KMS-11 (cell line): ENCODE measurements around the gene STBD1.

Experiments used
- H2AFZ ChIP-seq: fragments of 200-600 bp; sonication (generic); 2 replicates; pipeline ENCODE4 v1.6.1; 2016; ENCODE audit warnings: antibody characterized with exemption, mixed run types, low read depth
- H3K27ac ChIP-seq: fragments of 200-600 bp; sonication (generic); 2 replicates; pipeline ENCODE4 v1.6.1; 2016; ENCODE audit warnings: mild to moderate bottlenecking, mixed run types
- H3K27me3 ChIP-seq: fragments of 200-600 bp; sonication (generic); 2 replicates; pipeline ENCODE4 v1.6.1; 2017; ENCODE audit warnings: mild to moderate bottlenecking, low read depth, mixed run types, moderate library complexity; ENCODE audit not compliant: insufficient read depth
- H3K36me3 ChIP-seq: fragments of 200-600 bp; sonication (generic); 2 replicates; pipeline ENCODE4 v1.6.1; 2017; ENCODE audit warnings: mild to moderate bottlenecking, mixed run types; ENCODE audit not compliant: insufficient read depth
- H3K4me1 ChIP-seq: fragments of 200-600 bp; sonication (generic); 2 replicates; pipeline ENCODE4 v1.6.1; 2016; ENCODE audit warnings: mild to moderate bottlenecking, low read depth, mixed run types; ENCODE audit not compliant: poor library complexity, severe bottlenecking
- H3K4me2 ChIP-seq: fragments of 200-600 bp; sonication (generic); 2 replicates; pipeline ENCODE4 v1.7.0; 2016; ENCODE audit warnings: mild to moderate bottlenecking, mixed run types
- H3K4me3 ChIP-seq: fragments of 200-600 bp; sonication (generic); IDR thresholded peaks from 2 replicates; pipeline ENCODE4 v1.6.1; 2017; ENCODE audit warnings: low read depth, low read length, mixed read lengths; ENCODE audit not compliant: insufficient read depth
- H3K79me2 ChIP-seq: fragments of 200-600 bp; sonication (generic); 2 replicates; pipeline ENCODE4 v1.6.1; 2016; ENCODE audit warnings: low read depth, mixed run types; ENCODE audit not compliant: insufficient read depth
- H3K9ac ChIP-seq: fragments of 200-600 bp; sonication (generic); 2 replicates; pipeline ENCODE4 v1.6.1; 2016; ENCODE audit warnings: mild to moderate bottlenecking, mixed run types
- H4K20me1 ChIP-seq: fragments of 200-600 bp; sonication (generic); 2 replicates; pipeline ENCODE4 v1.6.1; 2016; ENCODE audit warnings: mild to moderate bottlenecking, mixed run types; ENCODE audit not compliant: insufficient read depth
- TF ChIP-seq, protein P1 (sequence below): fragments of 200-600 bp; sonication (generic); conservative IDR thresholded peaks from 2 replicates; pipeline ENCODE4 v1.6.1; 2017; ENCODE audit warnings: low read depth, mild to moderate bottlenecking, antibody characterized with exemption, low read length, moderate library complexity, mixed read lengths

Gene STBD1

GRCh38 chr4:76265631-76266218, 40.8 kb upstream of the STBD1 start:
- H3K27me3 ChIP-seq = no peaks in the 10 kb centered on the region
- H2AFZ ChIP-seq = no peak overlapping the region
- no peak overlapping the region for H3K4me3 ChIP-seq
- TF ChIP-seq, protein P1, sequence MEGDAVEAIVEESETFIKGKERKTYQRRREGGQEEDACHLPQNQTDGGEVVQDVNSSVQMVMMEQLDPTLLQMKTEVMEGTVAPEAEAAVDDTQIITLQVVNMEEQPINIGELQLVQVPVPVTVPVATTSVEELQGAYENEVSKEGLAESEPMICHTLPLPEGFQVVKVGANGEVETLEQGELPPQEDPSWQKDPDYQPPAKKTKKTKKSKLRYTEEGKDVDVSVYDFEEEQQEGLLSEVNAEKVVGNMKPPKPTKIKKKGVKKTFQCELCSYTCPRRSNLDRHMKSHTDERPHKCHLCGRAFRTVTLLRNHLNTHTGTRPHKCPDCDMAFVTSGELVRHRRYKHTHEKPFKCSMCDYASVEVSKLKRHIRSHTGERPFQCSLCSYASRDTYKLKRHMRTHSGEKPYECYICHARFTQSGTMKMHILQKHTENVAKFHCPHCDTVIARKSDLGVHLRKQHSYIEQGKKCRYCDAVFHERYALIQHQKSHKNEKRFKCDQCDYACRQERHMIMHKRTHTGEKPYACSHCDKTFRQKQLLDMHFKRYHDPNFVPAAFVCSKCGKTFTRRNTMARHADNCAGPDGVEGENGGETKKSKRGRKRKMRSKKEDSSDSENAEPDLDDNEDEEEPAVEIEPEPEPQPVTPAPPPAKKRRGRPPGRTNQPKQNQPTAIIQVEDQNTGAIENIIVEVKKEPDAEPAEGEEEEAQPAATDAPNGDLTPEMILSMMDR = no peak
- H4K20me1 ChIP-seq = no peaks in the 10 kb centered on the region
- H3K9ac ChIP-seq = no peak overlapping the region
- H3K27ac ChIP-seq = no peak overlapping the region
- peaks cover 4% of the 10 kb centered on the region for H3K4me1 ChIP-seq
- no peak overlapping the region for H3K4me2 ChIP-seq
- H3K36me3 ChIP-seq = no peaks in the 10 kb centered on the region
- no peaks in the 10 kb centered on the region for H3K79me2 ChIP-seq

DNA sequence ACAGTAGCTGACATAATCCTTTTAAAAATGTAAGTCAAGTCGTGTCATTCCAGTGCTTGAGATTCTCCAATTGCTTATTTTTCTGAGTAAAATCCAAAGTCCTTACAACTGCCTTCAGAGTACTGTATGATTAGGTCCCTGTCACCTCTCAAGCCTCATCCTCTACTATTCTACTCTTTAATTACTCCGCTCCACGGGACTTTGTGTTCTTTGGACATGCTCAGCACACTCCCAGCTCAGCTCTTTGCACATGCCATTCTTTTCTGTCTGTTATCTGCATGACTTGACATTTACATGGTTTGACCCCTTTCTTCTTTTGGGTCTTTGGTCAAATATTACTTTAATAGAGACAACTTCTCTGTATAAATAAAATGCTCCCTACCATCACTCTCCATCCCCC, 39.9 kb upstream of the STBD1 start:
- Histone ChIP-seq H3K27ac (no peak overlapping the region), H3K36me3 (no peaks in the 10 kb centered on the region), H3K27me3 (no peaks in the 10 kb centered on the region), H3K4me3 (no peak overlapping the region), H2AFZ (no peak overlapping the region), H3K4me2 (no peak overlapping the region), H3K4me1 (no peaks in the 10 kb centered on the region), H4K20me1 (no peaks in the 10 kb centered on the region), H3K9ac (no peak overlapping the region), H3K79me2 (no peaks in the 10 kb centered on the region)
- TF ChIP-seq, protein P1 = no peak

GRCh38 chr4:76267811-76268210, 38.7 kb upstream of the STBD1 start:
- Histone ChIP-seq H4K20me1 (no peaks in the 10 kb centered on the region), H3K27me3 (no peaks in the 10 kb centered on the region), H2AFZ (no peak overlapping the region), H3K79me2 (no peaks in the 10 kb centered on the region), H3K36me3 (no peaks in the 10 kb centered on the region), H3K4me3 (no peak overlapping the region), H3K4me2 (no peak overlapping the region), H3K9ac (no peak overlapping the region), H3K4me1 (peaks cover 9% of the 10 kb centered on the region), H3K27ac (no peak overlapping the region)
- TF ChIP-seq, protein P1 = no peak

GRCh38 chr4:76270244-76271175, 36.0 kb upstream of the STBD1 start:
- no peak overlapping the region for H2AFZ ChIP-seq
- H4K20me1 ChIP-seq = no peaks in the 10 kb centered on the region
- no peak overlapping the region for H3K4me3 ChIP-seq
- no peaks in the 10 kb centered on the region for H3K79me2 ChIP-seq
- H3K36me3 ChIP-seq = no peaks in the 10 kb centered on the region
- H3K4me1 ChIP-seq = peaks cover 15% of the 10 kb centered on the region
- H3K27me3 ChIP-seq = no peaks in the 10 kb centered on the region
- no peak overlapping the region for H3K4me2 ChIP-seq
- no peak overlapping the region for H3K27ac ChIP-seq
- TF ChIP-seq, protein P1 = no peak
- H3K9ac ChIP-seq = no peak overlapping the region
